IMR-90 (cell line): ENCODE data around the gene ATP2B2. TPM values are rescaled to one million over a fixed set of nuclear protein-coding genes. Genes with fewer than 3 reads are reported as not detected.

ENCODE experiments used
- ATAC-seq: fragments of 200-7000 bp; cut with Tn5 transposase; 2 replicates; pipeline ENCODE4 v1.9.1; 2020; ENCODE audit warnings: low read depth, mild to moderate bottlenecking, moderate library complexity
- BruUV-seq: library from RNA; stranded (reverse); fragments of 400-500 nt; replicated peaks from 2 replicates; lab custom pipeline; 2021; lab: Mats Ljungman, UMichigan
- CTCF ChIA-PET: fragments of 300-600 bp; formaldehyde crosslinking; extraction: SDS; loops from one replicate; lab custom pipeline; 2021; ENCODE audit warnings: antibody characterized with exemption; lab: Yijun Ruan, JAX
- POLR2A ChIA-PET: fragments of 300-600 bp; sonication (Branson Sonifier 250); formaldehyde crosslinking; loops from one replicate; lab custom pipeline; 2022; ENCODE audit warnings: antibody characterized with exemption; ENCODE audit not compliant: unreplicated experiment; lab: Charles Lee
- DNase-seq: peaks from one replicate; pipeline ENCODE4 v3.0.0; 2013
- H2AFZ ChIP-seq: replicated peaks from 2 replicates; pipeline ENCODE3; 2013; ENCODE audit warnings: low read length, mild to moderate bottlenecking; ENCODE audit not compliant: poor library complexity
- H2AK5ac ChIP-seq: 2 replicates; pipeline ENCODE4 v1.6.1; 2013; ENCODE audit warnings: low read depth, low read length, inconsistent platforms
- H2AK9ac ChIP-seq: replicated peaks from 2 replicates; pipeline ENCODE3; 2013; ENCODE audit warnings: mild to moderate bottlenecking, low read depth, low read length, moderate library complexity; ENCODE audit not compliant: poor library complexity
- H2BK120ac ChIP-seq: 2 replicates; pipeline ENCODE4 v1.6.1; 2013; ENCODE audit warnings: low read depth, low read length, inconsistent platforms
- H2BK15ac ChIP-seq: 3 replicates; pipeline ENCODE4 v1.6.1; 2013; ENCODE audit warnings: low read depth, low read length, inconsistent platforms
- H2BK20ac ChIP-seq: 2 replicates; pipeline ENCODE4 v1.6.1; 2013; ENCODE audit warnings: low read depth, mild to moderate bottlenecking, inconsistent platforms, low read length, moderate library complexity
- H2BK5ac ChIP-seq: 2 replicates; pipeline ENCODE4 v1.6.1; 2013; ENCODE audit warnings: mild to moderate bottlenecking, low read depth, low read length, inconsistent platforms; ENCODE audit not compliant: poor library complexity, severe bottlenecking
- H3K14ac ChIP-seq: replicated peaks from 2 replicates; pipeline ENCODE4 v1.6.1; 2013; ENCODE audit warnings: low read depth, low read length, inconsistent platforms
- H3K18ac ChIP-seq: 2 replicates; pipeline ENCODE4 v1.6.1; 2013; ENCODE audit warnings: low read depth, low read length, control low read depth
- H3K23ac ChIP-seq: 2 replicates; pipeline ENCODE4 v1.6.1; 2013; ENCODE audit warnings: low read depth, low read length, inconsistent platforms
- H3K27ac ChIP-seq: 2 replicates; pipeline ENCODE4 v1.5.1; 2013; ENCODE audit warnings: mild to moderate bottlenecking, control low read depth, low read length; ENCODE audit not compliant: insufficient read depth
- H3K27me3 ChIP-seq: 2 replicates; pipeline ENCODE4 v1.6.1; 2013; ENCODE audit warnings: low read length; ENCODE audit not compliant: control insufficient read depth, insufficient read depth
- H3K36me3 ChIP-seq: 2 replicates; pipeline ENCODE4 v1.6.1; 2013; ENCODE audit warnings: low read length, mixed read lengths; ENCODE audit not compliant: control insufficient read depth, insufficient read depth
- H3K4ac ChIP-seq: 2 replicates; pipeline ENCODE4 v1.6.1; 2013; ENCODE audit warnings: low read depth, low read length, inconsistent platforms
- H3K4me1 ChIP-seq: 2 replicates; pipeline ENCODE4 v1.6.1; 2013; ENCODE audit warnings: low read length, mixed read lengths; ENCODE audit not compliant: control insufficient read depth, insufficient read depth
- H3K4me2 ChIP-seq: 2 replicates; pipeline ENCODE4 v1.6.1; 2013; ENCODE audit warnings: low read depth, mild to moderate bottlenecking, control low read depth, low read length, moderate library complexity
- H3K4me3 ChIP-seq: 2 replicates; pipeline ENCODE4 v1.5.1; 2013; ENCODE audit warnings: low read depth, mild to moderate bottlenecking, control low read depth, low read length, moderate library complexity; ENCODE audit not compliant: insufficient read depth
- H3K56ac ChIP-seq: 2 replicates; pipeline ENCODE4 v1.6.1; 2013; ENCODE audit warnings: low read length, inconsistent platforms; ENCODE audit not compliant: insufficient read depth; ENCODE audit errors: extremely low read depth
- H3K79me1 ChIP-seq, 2 experiments: 2 replicates each; pipeline ENCODE4 v1.6.1; 2013; ENCODE audit warnings: low read length in 2 of 2, inconsistent platforms in 1 of 2, low read depth in 1 of 2
- H3K9ac ChIP-seq: 2 replicates; pipeline ENCODE4 v1.6.1; 2013; ENCODE audit warnings: low read depth, low read length, control low read depth
- H3K9me1 ChIP-seq: 2 replicates; pipeline ENCODE4 v1.6.1; 2013; ENCODE audit warnings: low read length, inconsistent platforms; ENCODE audit not compliant: insufficient read depth
- H3K9me3 ChIP-seq: 2 replicates; pipeline ENCODE4 v1.6.1; 2013; ENCODE audit warnings: low read length; ENCODE audit not compliant: control insufficient read depth, insufficient read depth
- H4K20me1 ChIP-seq: 2 replicates; pipeline ENCODE4 v1.6.1; 2013; ENCODE audit warnings: low read length, inconsistent platforms; ENCODE audit not compliant: insufficient read depth
- H4K5ac ChIP-seq: 2 replicates; pipeline ENCODE4 v1.6.1; 2013; ENCODE audit warnings: mild to moderate bottlenecking, low read depth, low read length, control low read depth
- H4K8ac ChIP-seq, 2 experiments: 2 replicates each; pipeline ENCODE4 v1.6.1; 2013; ENCODE audit warnings: low read depth in 2 of 2, low read length in 2 of 2, control low read depth in 1 of 2, inconsistent platforms in 1 of 2
- H4K91ac ChIP-seq: 2 replicates; pipeline ENCODE4 v1.6.1; 2013; ENCODE audit warnings: low read depth, low read length, inconsistent platforms; ENCODE audit not compliant: insufficient read depth
- FOS ChIP-seq: fragments of 150-350 bp; IDR thresholded peaks from 2 replicates; pipeline ENCODE4 v1.6.1; 2016; ENCODE audit warnings: low read depth, low read length
- NFE2L2 ChIP-seq: fragments of 150-350 bp; IDR thresholded peaks from 2 replicates; pipeline ENCODE4 v1.6.1; 2016; ENCODE audit warnings: low read depth, mild to moderate bottlenecking, low read length
- RAD21 ChIP-seq: IDR thresholded peaks from 2 replicates; pipeline ENCODE4 v1.6.1; 2012; ENCODE audit warnings: low read length, improper control_type of control experiment
- WGBS, 2 experiments: methylation state at CpG; one replicate each; pipeline versions ENCODE4 v1.1.5 to v1.1.7; 2013; ENCODE audit warnings: missing lambda C conversion rate in 2 of 2; ENCODE audit not compliant: insufficient read length in 1 of 2; ENCODE audit errors: extremely low coverage in 2 of 2; 5-methylcytosine and 5-hydroxymethylcytosine counted together
- dilution Hi-C: fragments of 300-500 bp; cut with HindIII; formaldehyde crosslinking; loops from one replicate; pipeline ENCODE4 v1.14.3; 2018; ENCODE audit warnings: low sequenced_read_pairs; ENCODE audit not compliant: unreplicated experiment
- in situ Hi-C: fragments of 300-500 bp; cut with MboI; formaldehyde crosslinking; loops from 3 replicates; pipeline ENCODE4 v1.14.3; 2019; ENCODE audit warnings: low sequenced_read_pairs, inconsistent platforms, mixed read lengths
- intact Hi-C: fragments of 100-400 bp; cut with micrococcal nuclease; formaldehyde crosslinking; loops from 2 replicates; pipeline ENCODE4 v1.10.0; 2022
- polyA plus RNA-seq, 3 experiments: library from polyadenylated mRNA; depleted of rRNA; stranded (reverse); fragments of >200 nt; gene quantifications; 2 replicates each; pipeline ENCODE4 v1.2.3, GENCODE V29; 2012; ENCODE audit warnings: low replicate concordance in 1 of 3
- total RNA-seq: library from RNA; depleted of rRNA; stranded (reverse); fragments of >200 nt; gene quantifications from 2 replicates; pipeline ENCODE4 v1.2.3, GENCODE V29; 2012

ATP2B2 gene
- total and polyA plus RNA-seq, 2 of the 4 experiments (the other 2 are of a cell fraction), result under 0.01 to 0.02 TPM

DNA sequence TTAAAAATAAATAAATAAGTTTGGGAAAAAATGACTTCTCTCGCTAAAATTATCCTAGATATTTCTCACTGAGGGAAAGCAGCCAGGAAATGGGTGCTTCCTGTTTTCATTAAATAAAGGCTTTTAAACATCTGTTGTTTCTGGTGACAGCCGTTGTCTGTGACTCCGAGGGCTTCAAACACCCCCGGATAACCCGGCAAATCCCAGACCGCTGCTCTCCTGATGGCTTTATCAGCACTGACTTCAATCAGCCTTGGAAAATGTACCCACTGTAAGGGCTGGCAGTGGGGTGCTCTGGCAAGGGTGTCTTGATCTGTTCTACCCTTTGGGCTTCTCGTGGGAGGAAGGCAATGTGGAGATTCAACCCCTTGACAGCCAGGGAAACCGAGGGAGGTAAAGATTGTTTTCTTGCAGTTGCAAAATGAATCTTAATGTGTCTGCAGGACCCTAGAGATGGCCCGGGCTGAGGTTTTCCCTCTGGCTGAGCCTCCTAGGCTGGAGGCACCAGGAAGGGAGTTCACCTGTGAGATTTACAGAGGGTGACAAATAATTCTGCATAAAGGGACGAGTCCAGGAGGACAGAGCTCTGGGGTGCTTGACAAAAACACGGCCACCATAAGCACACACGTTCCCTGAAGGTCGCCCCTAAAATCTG lies 150.9 kb downstream of the ATP2B2 start (continued):
- TF ChIP-seq RAD21, result no peak

GRCh38 chr3:10353661-10354360 lies 151.6 kb downstream of the ATP2B2 start:
- peak overlapping the region; percentile 53 for H3K14ac ChIP-seq
- no peak for TF ChIP-seq NFE2L2
- TF ChIP-seq FOS, result no peak
- H2BK15ac ChIP-seq, result peak overlapping the region; percentile 76; the same call in 2 of the 3 replicates
- in situ Hi-C loops, result no loop called here
- H3K36me3 ChIP-seq, result no peaks in the 10 kb centered on the region
- no peak for DNase-seq
- no TSS peak for BruUV-seq
- H4K8ac ChIP-seq, result peak overlapping the region; percentile 13 to 89; a peak in 3 of 4 replicates
- no peak overlapping the region for H3K56ac ChIP-seq
- peaks cover 41% of the 10 kb centered on the region for H3K4me1 ChIP-seq
- H3K9ac ChIP-seq, result no peak overlapping the region; the same call in 1 of the 2 replicates
- no peak for ATAC-seq
- peak overlapping the region; percentile 95 for H2AK5ac ChIP-seq
- H3K27ac ChIP-seq, result peak overlapping the region; percentile 4; the same call in 1 of the 2 replicates
- CTCF ChIA-PET, result interaction anchor here (0.9 to 1.2 kb wide), 2 partner anchors 9 to 13 kb away, joined by 3 to 5 read pairs; no protein-coding TSS in a partner anchor
- peak overlapping the region; percentile 93 for H4K91ac ChIP-seq
- peak overlapping the region; percentile 8; the same call in 1 of the 2 replicates for H4K5ac ChIP-seq
- peak overlapping the region; percentile 47 for H2BK5ac ChIP-seq
- H2BK120ac ChIP-seq, result peak overlapping the region; percentile 99
- no peaks in the 10 kb centered on the region for H3K79me1 ChIP-seq
- peak overlapping the region; percentile 92 for H2BK20ac ChIP-seq
- dilution Hi-C loops, result no loop called here
- H4K20me1 ChIP-seq, result no peaks in the 10 kb centered on the region
- H3K4me2 ChIP-seq, result no peak overlapping the region
- intact Hi-C loops, result loop anchor here (2.0 kb wide), 1 partner anchor 85 kb away; no protein-coding TSS in a partner anchor
- H2AK9ac ChIP-seq, result peak overlapping the region; percentile 91
- H3K9me3 ChIP-seq, result no peaks in the 10 kb centered on the region
- no peak overlapping the region for H3K4me3 ChIP-seq
- peak overlapping the region; percentile 87 for H3K4ac ChIP-seq
- H3K9me1 ChIP-seq, result peaks cover 48% of the 10 kb centered on the region
- peak overlapping the region; percentile 86; the same call in 1 of the 2 replicates for H3K23ac ChIP-seq
- peak overlapping the region; percentile 45; the same call in 1 of the 2 replicates for H3K18ac ChIP-seq
- no peaks in the 10 kb centered on the region for H3K27me3 ChIP-seq
- POLR2A ChIA-PET, result no interaction called here
- peak overlapping the region; percentile 24 for H2AFZ ChIP-seq
- WGBS, 2 experiments, result 80% methylated on average over 1 of the region's 10 CpGs; no CpG with 5 or more reads in 1 of the 2 experiments
